K562 (cell line): ENCODE data around the gene GPM6B. TPM values are rescaled to one million over a fixed set of nuclear protein-coding genes. Genes with fewer than 3 reads are reported as not detected.
"Not testable (repeated sequence)": the region's sequence is repeated elsewhere in the genome, so short reads cannot be mapped to it uniquely, and the experiment has no call there.

ENCODE experiments used
- ATAC-seq: fragments of 200-7000 bp; cut with Tn5 transposase; 3 replicates; pipeline ENCODE4 v1.9.1; 2020; ENCODE audit warnings: moderate library complexity
- BruUV-seq: library from RNA; stranded (reverse); fragments of 400-500 nt; replicated peaks from 2 replicates; lab custom pipeline; 2021; lab: Mats Ljungman, UMichigan
- CTCF ChIA-PET: fragments of 300-600 bp; formaldehyde crosslinking; extraction: SDS; loops from one replicate; lab custom pipeline; 2021; ENCODE audit warnings: low intra/inter-chr PET ratio; lab: Yijun Ruan, JAX
- POLR2A ChIA-PET: fragments of 300-600, 350-650 bp; sonication (Branson Sonifier 250); formaldehyde crosslinking; extraction: SDS; loops from one replicate; lab custom pipeline; 2021; ENCODE audit warnings: antibody characterized with exemption, inconsistent platforms; lab: Yijun Ruan, JAX
- DNase-seq, 4 experiments: peaks; one replicate each; pipeline versions ENCODE4 v3.0.0 to v3.0.0-alpha.2; 2011 to 2018; ENCODE audit warnings: low spot score in 3 of 4, mixed read lengths in 3 of 4; ENCODE audit errors: extremely low read depth in 1 of 4
- FAIRE-seq: peaks from 2 replicates; lab custom pipeline; 2011; peaks lifted over from hg19 to GRCh38; lab: Jason Lieb, UNC
- H2AFZ ChIP-seq: 2 replicates; pipeline ENCODE4 v1.6.0; 2011; ENCODE audit warnings: low read depth, low read length, control low read depth, inconsistent platforms
- H3K27ac ChIP-seq: fragments of 200-600 bp; 3 replicates; pipeline ENCODE4 v1.8.0; 2011; ENCODE audit warnings: low read depth, mild to moderate bottlenecking, control low read depth, inconsistent platforms, low read length, moderate library complexity, mixed read lengths; ENCODE audit errors: extremely low read depth
- H3K27me3 ChIP-seq, 2 experiments: fragments of 300-600 bp in 1 of 2; 2 replicates in 1 of 2; 3 replicates in 1 of 2; pipeline versions ENCODE4 v1.6.0 to v1.8.0; 2011; ENCODE audit warnings: inconsistent platforms in 2 of 2, low read length in 2 of 2, mild to moderate bottlenecking in 1 of 2, mixed read lengths in 1 of 2, moderate library complexity in 1 of 2; ENCODE audit not compliant: control insufficient read depth in 2 of 2, insufficient read depth in 2 of 2
- H3K36me3 ChIP-seq: fragments of 300-600 bp; 3 replicates; pipeline ENCODE4 v1.8.0; 2011; ENCODE audit warnings: mild to moderate bottlenecking, low read length, inconsistent platforms; ENCODE audit not compliant: control insufficient read depth, insufficient read depth
- H3K4me1 ChIP-seq, 2 experiments: fragments of 200-600 bp in 1 of 2; replicated peaks in 1 of 2; 2 replicates in 1 of 2; 3 replicates in 1 of 2; pipeline versions ENCODE4 v1.5.1 to v1.8.0; 2011; ENCODE audit warnings: inconsistent platforms in 2 of 2, low read length in 2 of 2, mild to moderate bottlenecking in 1 of 2, mixed read lengths in 1 of 2, moderate library complexity in 1 of 2; ENCODE audit not compliant: control insufficient read depth in 2 of 2, insufficient read depth in 2 of 2
- H3K4me2 ChIP-seq: 2 replicates; pipeline ENCODE4 v1.6.1; 2011; ENCODE audit warnings: low read length, control low read depth, inconsistent platforms, mixed read lengths; ENCODE audit not compliant: insufficient read depth
- H3K4me3 ChIP-seq: fragments of 200-600 bp; sonication (generic), shearing (Covaris generic); 2 replicates; pipeline ENCODE4 v1.5.1; 2016; ENCODE audit warnings: control low read depth, inconsistent platforms
- H3K79me2 ChIP-seq: fragments of 200-600 bp; 3 replicates; pipeline ENCODE4 v1.8.0; 2011; ENCODE audit warnings: low read length, inconsistent platforms; ENCODE audit not compliant: control insufficient read depth, insufficient read depth
- H3K9ac ChIP-seq, 2 experiments: 2 replicates each; pipeline versions ENCODE4 v1.6.0 to v1.6.1; 2011; ENCODE audit warnings: low read depth in 2 of 2, low read length in 2 of 2, control low read depth in 1 of 2, inconsistent platforms in 1 of 2, mild to moderate bottlenecking in 1 of 2, mixed read lengths in 1 of 2; ENCODE audit not compliant: insufficient read depth in 1 of 2
- H3K9me1 ChIP-seq: one replicate; pipeline ENCODE4 v1.6.0; 2011; ENCODE audit warnings: inconsistent platforms, mild to moderate bottlenecking, low read length, moderate library complexity; ENCODE audit not compliant: control insufficient read depth, insufficient read depth
- H3K9me3 ChIP-seq: replicated peaks from 2 replicates; pipeline ENCODE4 v1.5.1; 2011; ENCODE audit warnings: low read depth, low read length, inconsistent platforms; ENCODE audit not compliant: control insufficient read depth, insufficient read depth
- H4K20me1 ChIP-seq: replicated peaks from 2 replicates; pipeline ENCODE4 v1.6.1; 2011; ENCODE audit warnings: low read length, inconsistent platforms, mixed read lengths; ENCODE audit not compliant: control insufficient read depth, insufficient read depth
- EGR1 ChIP-seq: fragments of 450-650 bp; conservative IDR thresholded peaks from 2 replicates; pipeline ENCODE4 v1.6.1; 2017; ENCODE audit warnings: mild to moderate bottlenecking
- ZNF507 ChIP-seq: conservative IDR thresholded peaks from 2 replicates; pipeline ENCODE4 v1.6.1; 2017; ENCODE audit warnings: missing genetic modification characterization, missing compliant biosample characterization
- WGBS: fragments of 100-300 bp; shearing (Covaris generic); methylation state at CpG from one replicate; pipeline ENCODE4 v1.1.6; 2016; ENCODE audit warnings: low coverage, mixed read lengths; ENCODE audit not compliant: insufficient coverage; ENCODE audit errors: missing lambda C conversion rate; 5-methylcytosine and 5-hydroxymethylcytosine counted together
- in situ Hi-C: fragments of 300-500 bp; cut with MboI; formaldehyde crosslinking; loops from 4 replicates; pipeline ENCODE4 v1.15.0; 2018; ENCODE audit warnings: inconsistent platforms, mixed read lengths
- intact Hi-C: fragments of 100-400 bp; cut with micrococcal nuclease; formaldehyde crosslinking; loops from 2 replicates; pipeline ENCODE4 v1.14.2; 2022
- polyA plus RNA-seq, 8 experiments: library from polyadenylated mRNA; depleted of rRNA in 4 of 8; stranded (reverse) in 5 of 8; unstranded in 3 of 8; fragments of >200 nt; fragmentation: Nextera tagmentation in 2 of 8; fragmentation: Illumina TruSeq in 1 of 8; extraction: Ambion mirVana in 2 of 8; extraction: Trizol in 1 of 8; gene quantifications; 2 replicates each; pipeline versions ENCODE4 v1.2.1 to v1.2.3, GENCODE V29; 2011 to 2014; ENCODE audit warnings: inconsistent platforms in 1 of 8, missing spikeins in 1 of 8
- total RNA-seq, 7 experiments: library from RNA; depleted of rRNA in 6 of 7; stranded (reverse); fragments of >200 nt in 6 of 7; fragmentation: Illumina TruSeq in 2 of 7; extraction: Trizol in 2 of 7; gene quantifications; 2 replicates each; pipeline versions ENCODE4 v1.2.1 to v1.2.3, GENCODE V29; 2011 to 2021; ENCODE audit warnings: low replicate concordance in 1 of 7
- TF ChIP-seq, protein P1 (sequence below): sonication (generic); formaldehyde crosslinking; IDR thresholded peaks from 2 replicates; pipeline ENCODE4 v1.8.1; 2023; ENCODE audit warnings: mild to moderate bottlenecking, missing genetic modification reagents

Gene GPM6B
- total and polyA plus RNA-seq, 9 of the 15 experiments (the other 6 are each of a cell fraction or from before 2014, with no cell fraction given), result 0.14 to 0.32 TPM; not detected in 7

- FAIRE-seq, H3K9ac ChIP-seq, H3K9me3 ChIP-seq, CTCF ChIA-PET, H3K4me1 ChIP-seq, H3K27me3 ChIP-seq, BruUV-seq, H4K20me1 ChIP-seq, H2AFZ ChIP-seq, H3K4me2 ChIP-seq, H3K9me1 ChIP-seq, POLR2A ChIA-PET, H3K27ac ChIP-seq, DNase-seq, ATAC-seq, H3K4me3 ChIP-seq, intact Hi-C loops, in situ Hi-C loops: not testable (repeated sequence)
- TF ChIP-seq ZNF507 (tag), result peak; percentile 86
- Histone ChIP-seq H3K36me3 (peaks cover 17% of the 10 kb centered on the region; the same call in 2 of the 3 replicates), H3K79me2 (peaks cover 37% of the 10 kb centered on the region)
- 46% methylated on average over 2 of the region's 2 CpGs for WGBS
Measured at GRCh38 chrX:13726583-13726982, 90.3 kb downstream of the GPM6B start.

DNA sequence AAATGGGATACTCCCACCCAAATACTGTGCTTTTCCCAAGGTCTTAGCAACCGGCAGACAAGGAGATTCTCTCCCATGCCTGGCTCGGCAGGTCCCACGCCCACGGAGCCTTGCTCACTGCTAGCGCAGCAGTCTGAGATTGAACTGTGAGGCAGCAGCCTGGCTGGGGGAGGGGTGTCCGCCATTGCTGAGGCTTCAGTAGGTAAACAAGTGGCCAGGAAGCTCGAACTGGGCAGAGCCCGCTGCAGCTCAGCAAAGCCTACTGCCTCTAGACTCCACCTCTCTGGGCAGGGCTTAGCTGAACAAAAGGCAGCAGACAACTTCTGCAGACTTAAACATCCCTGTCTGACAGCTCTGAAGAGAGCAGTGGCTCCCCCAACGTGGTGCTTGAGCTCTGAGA lies 92.0 kb downstream of the GPM6B start:
- TF ChIP-seq, protein P1, sequence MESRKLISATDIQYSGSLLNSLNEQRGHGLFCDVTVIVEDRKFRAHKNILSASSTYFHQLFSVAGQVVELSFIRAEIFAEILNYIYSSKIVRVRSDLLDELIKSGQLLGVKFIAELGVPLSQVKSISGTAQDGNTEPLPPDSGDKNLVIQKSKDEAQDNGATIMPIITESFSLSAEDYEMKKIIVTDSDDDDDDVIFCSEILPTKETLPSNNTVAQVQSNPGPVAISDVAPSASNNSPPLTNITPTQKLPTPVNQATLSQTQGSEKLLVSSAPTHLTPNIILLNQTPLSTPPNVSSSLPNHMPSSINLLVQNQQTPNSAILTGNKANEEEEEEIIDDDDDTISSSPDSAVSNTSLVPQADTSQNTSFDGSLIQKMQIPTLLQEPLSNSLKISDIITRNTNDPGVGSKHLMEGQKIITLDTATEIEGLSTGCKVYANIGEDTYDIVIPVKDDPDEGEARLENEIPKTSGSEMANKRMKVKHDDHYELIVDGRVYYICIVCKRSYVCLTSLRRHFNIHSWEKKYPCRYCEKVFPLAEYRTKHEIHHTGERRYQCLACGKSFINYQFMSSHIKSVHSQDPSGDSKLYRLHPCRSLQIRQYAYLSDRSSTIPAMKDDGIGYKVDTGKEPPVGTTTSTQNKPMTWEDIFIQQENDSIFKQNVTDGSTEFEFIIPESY (CRISPR knock-in tag), result 0 out of 2 replicates have a peak, but pooled peaks have one; percentile 30
- TF ChIP-seq EGR1, result 0 out of 2 replicates have a peak, but pooled peaks have one; percentile 29
- in situ Hi-C loops, H3K27ac ChIP-seq, BruUV-seq, H3K4me3 ChIP-seq, CTCF ChIA-PET, H2AFZ ChIP-seq, H3K27me3 ChIP-seq, ATAC-seq, POLR2A ChIA-PET, H4K20me1 ChIP-seq, intact Hi-C loops, H3K9me1 ChIP-seq, H3K9ac ChIP-seq, FAIRE-seq, H3K4me1 ChIP-seq, H3K4me2 ChIP-seq, DNase-seq, H3K9me3 ChIP-seq: not testable (repeated sequence)
- Histone ChIP-seq H3K36me3 (peaks cover 27% of the 10 kb centered on the region; the same call in 2 of the 3 replicates), H3K79me2 (peaks cover 39% of the 10 kb centered on the region)
- 60% methylated on average over 4 of the region's 9 CpGs for WGBS
